Esophagus muscularis mucosa (tissue), 4 donors: ENCODE measurements around the gene BLOC1S3. TPM values are rescaled to one million over a fixed set of nuclear protein-coding genes. Genes with fewer than 3 reads are reported as not detected.

Source experiments
- DNase-seq: peaks from one replicate; pipeline ENCODE4 v3.0.0-alpha.2; 2017; ENCODE audit errors: extremely low spot score
- H3K27ac ChIP-seq, 4 donors: fragments of 200-600 bp; sonication (generic); replicated peaks in 1 of 4; 1 replicate in 3 of 4; 2 replicates in 1 of 4; pipeline ENCODE4 v1.5.1; 2016 to 2019; ENCODE audit warnings: mild to moderate bottlenecking in 1 of 4
- H3K27me3 ChIP-seq, 4 donors: fragments of 200-600 bp; sonication (generic); one replicate each; pipeline versions ENCODE4 v1.5.1 to v1.6.0; 2016 to 2019
- H3K36me3 ChIP-seq, 4 donors: fragments of 200-600 bp; sonication (generic); one replicate each; pipeline ENCODE4 v1.5.1; 2016 to 2019
- H3K4me1 ChIP-seq, 4 donors: fragments of 200-600 bp; sonication (generic); one replicate each; pipeline ENCODE4 v1.5.1; 2016 to 2019
- H3K4me3 ChIP-seq, 4 donors: fragments of 200-600 bp; sonication (generic); 1 replicate in 2 of 4; 2 replicates in 2 of 4; pipeline ENCODE4 v1.5.1; 2016 to 2019; ENCODE audit warnings: mild to moderate bottlenecking in 4 of 4, moderate library complexity in 1 of 4
- H3K9me3 ChIP-seq, 4 donors: fragments of 200-600 bp; sonication (generic); 1 replicate in 3 of 4; 2 replicates in 1 of 4; pipeline ENCODE4 v1.5.1; 2016 to 2019
- EP300 ChIP-seq: sonication (generic); formaldehyde crosslinking; IDR thresholded peaks from one replicate; pipeline ENCODE4 v1.6.1; 2017; ENCODE audit warnings: antibody characterized with exemption
- POLR2A ChIP-seq: fragments of 450-650 bp; IDR thresholded peaks from one replicate; pipeline ENCODE4 v1.6.1; 2017; ENCODE audit warnings: antibody characterized with exemption, moderate library complexity, mild to moderate bottlenecking, low read depth
- POLR2AphosphoS5 ChIP-seq, 2 donors: sonication (generic); formaldehyde crosslinking; IDR thresholded peaks; one replicate each; pipeline ENCODE4 v1.6.1; 2017; ENCODE audit warnings: antibody characterized with exemption in 2 of 2
- WGBS: methylation state at CpG from one replicate; pipeline ENCODE4 v1.1.5; 2018; 5-methylcytosine and 5-hydroxymethylcytosine counted together
- intact Hi-C: fragments of 100-400 bp; cut with DNase I; formaldehyde crosslinking; loops from one replicate; pipeline ENCODE4 v1.15.1; 2023
- total RNA-seq, 4 donors: library from RNA; depleted of rRNA; stranded (reverse); fragments of >200 nt; gene quantifications; one replicate each; pipeline versions ENCODE4 v1.1.0 to v1.2.1, GENCODE V29; 2016
- TF ChIP-seq, protein P1 (sequence below), 3 experiments: fragments of 200-600 bp in 2 of 3; fragments of 450-650 bp in 1 of 3; sonication (generic) in 2 of 3; IDR thresholded peaks; one replicate each; pipeline ENCODE4 v1.5.1; 2017 to 2019; ENCODE audit warnings: antibody characterized with exemption in 3 of 3, mild to moderate bottlenecking in 2 of 3, moderate library complexity in 1 of 3

The BLOC1S3 gene
- total RNA-seq, 4 donors from 2014 or later = 5.4 to 21.9 (median 16.1) TPM

DNA sequence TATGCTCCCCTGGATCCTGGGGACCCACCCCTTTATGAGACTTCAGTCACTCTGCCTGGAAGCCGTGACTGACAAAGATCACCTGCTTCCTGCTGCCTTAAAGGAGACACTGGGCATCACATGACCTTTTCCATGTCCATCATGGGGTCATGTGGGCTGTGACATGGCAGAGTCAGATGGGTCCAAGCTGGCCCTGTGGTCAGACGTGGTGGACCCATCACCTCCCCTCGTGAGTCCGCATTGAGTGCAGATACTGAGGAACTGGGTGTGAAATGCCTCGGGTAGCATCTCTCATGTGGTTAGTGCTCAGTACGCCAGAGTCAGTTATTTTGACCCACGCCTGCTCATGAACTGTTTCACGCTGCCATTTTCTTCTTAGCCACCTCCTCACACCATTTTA, 44.9 kb upstream of the BLOC1S3 start:
- intact Hi-C loops = no loop called here
- Histone ChIP-seq H3K27ac (no peak overlapping the region), H3K9me3 (no peaks in the 10 kb centered on the region), H3K4me1 (peaks cover 12 to 23% (median 21%) of the 10 kb centered on the region in 4 donors), H3K36me3 (peaks cover 0 to 4% (median 0%) of the 10 kb centered on the region in 4 donors), H3K27me3 (no peaks in the 10 kb centered on the region), H3K4me3 (no peak overlapping the region)
- TF ChIP-seq EP300 = no peak
- TF ChIP-seq POLR2AphosphoS5 (IDR thresholded peaks at IDR 0.05) = no peak
- DNase-seq = no peak
- WGBS = 94% methylated on average over 8 of the region's 8 CpGs

DNA sequence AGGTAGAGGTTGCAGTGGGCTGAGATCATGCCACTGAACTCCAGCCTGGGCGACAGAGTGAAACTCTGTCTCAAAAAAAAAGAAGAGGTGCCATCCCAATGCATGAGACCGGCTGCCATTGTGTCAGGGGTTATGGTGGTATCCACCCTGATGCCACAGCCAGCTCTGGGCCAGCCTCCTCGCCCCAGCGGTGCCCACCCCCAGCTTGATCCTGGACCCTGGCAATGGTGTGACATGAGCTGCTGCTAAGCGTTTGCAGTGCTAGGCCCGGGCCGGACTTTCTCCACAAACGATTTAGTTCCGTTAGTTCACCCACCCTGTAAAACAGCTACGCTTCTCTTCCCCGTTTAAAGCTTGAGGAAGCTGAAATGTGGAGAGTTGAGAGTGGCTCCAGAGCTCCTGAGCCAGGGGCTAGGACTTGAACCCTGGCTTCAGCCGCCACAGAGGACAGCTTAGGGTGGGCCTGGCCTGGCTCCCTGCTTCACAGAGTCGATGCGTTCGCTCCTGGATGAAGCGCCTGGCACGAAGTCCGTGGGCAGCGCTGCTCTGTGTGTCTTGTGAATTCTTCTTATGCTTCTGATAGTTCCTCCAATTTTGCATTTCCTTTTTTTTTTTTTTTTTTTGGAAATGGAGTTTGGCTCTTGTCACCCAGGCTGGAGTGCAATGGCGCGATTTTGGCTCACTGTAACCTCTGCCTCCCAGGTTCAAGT, 43.3 kb upstream of the BLOC1S3 start:
- Histone ChIP-seq H3K4me3 (no peak overlapping the region), H3K36me3 (peaks cover 0 to 7% (median 2%) of the 10 kb centered on the region in 4 donors), H3K9me3 (no peaks in the 10 kb centered on the region), H3K27ac (no peak overlapping the region), H3K4me1 (peaks cover 12 to 23% (median 19%) of the 10 kb centered on the region in 4 donors), H3K27me3 (no peaks in the 10 kb centered on the region)
- 92% methylated on average over 20 of the region's 21 CpGs for WGBS
- TF ChIP-seq POLR2AphosphoS5 (IDR thresholded peaks at IDR 0.05) = no peak
- TF ChIP-seq, protein P1, sequence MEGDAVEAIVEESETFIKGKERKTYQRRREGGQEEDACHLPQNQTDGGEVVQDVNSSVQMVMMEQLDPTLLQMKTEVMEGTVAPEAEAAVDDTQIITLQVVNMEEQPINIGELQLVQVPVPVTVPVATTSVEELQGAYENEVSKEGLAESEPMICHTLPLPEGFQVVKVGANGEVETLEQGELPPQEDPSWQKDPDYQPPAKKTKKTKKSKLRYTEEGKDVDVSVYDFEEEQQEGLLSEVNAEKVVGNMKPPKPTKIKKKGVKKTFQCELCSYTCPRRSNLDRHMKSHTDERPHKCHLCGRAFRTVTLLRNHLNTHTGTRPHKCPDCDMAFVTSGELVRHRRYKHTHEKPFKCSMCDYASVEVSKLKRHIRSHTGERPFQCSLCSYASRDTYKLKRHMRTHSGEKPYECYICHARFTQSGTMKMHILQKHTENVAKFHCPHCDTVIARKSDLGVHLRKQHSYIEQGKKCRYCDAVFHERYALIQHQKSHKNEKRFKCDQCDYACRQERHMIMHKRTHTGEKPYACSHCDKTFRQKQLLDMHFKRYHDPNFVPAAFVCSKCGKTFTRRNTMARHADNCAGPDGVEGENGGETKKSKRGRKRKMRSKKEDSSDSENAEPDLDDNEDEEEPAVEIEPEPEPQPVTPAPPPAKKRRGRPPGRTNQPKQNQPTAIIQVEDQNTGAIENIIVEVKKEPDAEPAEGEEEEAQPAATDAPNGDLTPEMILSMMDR (IDR thresholded peaks at IDR 0.05) = no peak
- no peak for DNase-seq
- intact Hi-C loops = no loop called here

DNA sequence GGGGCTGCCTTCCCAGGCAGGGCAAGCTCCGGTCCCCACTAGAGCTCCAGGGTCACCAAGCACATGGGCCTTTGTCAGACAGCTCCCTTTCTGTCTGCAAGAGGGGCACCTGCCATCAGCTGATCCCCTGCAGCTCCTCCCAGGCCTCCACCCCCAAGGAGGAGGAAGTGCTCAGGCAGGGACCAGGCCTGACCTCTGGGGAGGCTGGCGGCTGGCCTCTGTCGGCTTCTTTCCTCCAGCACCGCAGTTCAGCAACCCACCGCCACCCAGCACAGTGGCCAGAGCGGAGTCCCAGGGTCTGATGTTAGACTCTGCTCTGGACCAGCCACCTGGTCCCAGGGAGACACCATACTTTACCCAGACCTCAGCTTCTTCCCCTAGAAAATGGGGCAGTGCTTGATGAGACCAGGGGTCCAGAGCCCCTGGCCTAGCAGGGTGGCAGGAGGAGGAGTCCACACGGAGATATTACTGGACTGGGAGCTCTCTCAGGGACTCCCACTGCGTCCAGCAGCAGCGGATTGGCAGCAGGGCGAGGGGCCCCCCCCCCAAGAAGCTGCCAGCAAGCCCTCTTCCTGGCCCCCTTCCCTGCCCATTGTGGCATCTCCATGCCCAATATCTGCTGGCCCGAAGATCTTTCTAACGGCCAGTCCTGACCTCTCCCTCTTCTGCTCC, 41.9 kb upstream of the BLOC1S3 start:
- Histone ChIP-seq H3K27ac (peak overlapping the region in 3 of 4 donors; percentile 7 to 66 (median 40)), H3K4me3 (no peak overlapping the region), H3K36me3 (peaks cover 1 to 21% (median 15%) of the 10 kb centered on the region in 4 donors), H3K27me3 (no peaks in the 10 kb centered on the region), H3K4me1 (peaks cover 12 to 23% (median 18%) of the 10 kb centered on the region in 4 donors), H3K9me3 (no peaks in the 10 kb centered on the region)
- intact Hi-C loops = no loop called here
- TF ChIP-seq POLR2A (no peak), EP300 (no peak), POLR2AphosphoS5 (IDR thresholded peaks at IDR 0.05) (no peak)
- TF ChIP-seq, protein P1 (IDR thresholded peaks at IDR 0.05) = no peak
- no peak for DNase-seq
- 47% methylated on average over 7 of the region's 12 CpGs for WGBS

DNA sequence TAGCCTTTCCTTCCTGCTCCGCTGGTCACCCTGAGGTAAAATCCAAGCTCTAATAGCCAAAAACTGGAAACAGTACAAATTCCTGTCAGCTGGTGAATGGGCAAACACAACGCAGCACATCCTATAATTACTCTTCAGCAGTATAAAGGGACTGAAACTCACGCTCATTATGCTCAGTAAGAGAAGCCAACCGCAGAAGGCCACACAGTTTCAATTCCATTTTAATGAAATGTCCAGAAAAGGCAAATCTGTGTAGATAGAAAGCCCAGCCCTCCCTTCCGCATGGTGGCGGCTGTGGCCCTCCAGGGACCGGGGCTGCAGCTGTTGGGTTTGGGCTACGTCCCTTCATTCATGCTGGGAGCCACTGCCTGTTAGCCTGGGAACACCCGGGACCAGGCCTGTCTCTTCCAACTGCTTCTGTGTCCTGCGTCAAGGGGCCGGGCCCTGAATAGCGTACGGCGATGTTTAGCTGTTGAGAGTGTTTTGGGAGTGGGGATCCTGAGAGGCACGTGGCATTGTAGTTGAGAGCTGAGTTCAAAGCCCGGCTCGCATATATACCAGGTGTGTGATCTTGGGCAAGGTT, 41.3 kb upstream of the BLOC1S3 start:
- Histone ChIP-seq H3K4me1 (peaks cover 12 to 23% (median 18%) of the 10 kb centered on the region in 4 donors), H3K9me3 (no peaks in the 10 kb centered on the region), H3K27ac (peak overlapping the region in 3 of 4 donors; percentile 7 to 66 (median 40)), H3K4me3 (no peak overlapping the region), H3K27me3 (no peaks in the 10 kb centered on the region), H3K36me3 (peaks cover 7 to 27% (median 21%) of the 10 kb centered on the region in 4 donors)
- no peak for DNase-seq
- WGBS = 70% methylated on average over 16 of the region's 17 CpGs
- TF ChIP-seq POLR2AphosphoS5 (IDR thresholded peaks at IDR 0.05) = no peak
- TF ChIP-seq, protein P1 (IDR thresholded peaks at IDR 0.05) = no peak
- no peak for TF ChIP-seq EP300
- no peak for TF ChIP-seq POLR2A
- intact Hi-C loops = no loop called here

DNA sequence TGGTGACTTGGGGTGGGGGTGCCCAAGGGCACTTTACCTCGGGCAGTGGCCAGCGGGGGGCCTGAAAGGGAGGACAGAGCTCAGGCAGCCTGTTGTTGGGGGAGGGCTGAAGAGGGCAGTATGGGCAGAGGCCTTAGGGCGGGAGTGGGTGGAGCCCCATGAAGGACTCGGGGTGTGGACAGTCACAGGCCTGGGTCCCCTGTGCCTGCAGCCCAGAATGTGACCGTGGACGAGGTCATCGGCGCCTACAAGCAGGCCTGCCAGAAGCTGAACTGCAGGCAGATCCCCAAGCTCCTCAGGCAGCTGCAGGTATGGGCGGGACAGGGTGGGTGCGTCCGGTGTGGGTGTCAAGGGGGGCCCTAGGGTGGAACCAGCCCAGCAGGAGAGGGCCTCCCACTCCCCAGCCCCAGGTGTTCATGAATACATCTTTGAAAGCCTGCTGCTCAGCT, 40.3 kb upstream of the BLOC1S3 start:
- H3K9me3 ChIP-seq = no peaks in the 10 kb centered on the region
- H3K27me3 ChIP-seq = no peaks in the 10 kb centered on the region
- no peak for DNase-seq
- intact Hi-C loops = no loop called here
- peaks cover 14 to 37% (median 32%) of the 10 kb centered on the region in 4 donors for H3K36me3 ChIP-seq
- H3K4me1 ChIP-seq = peaks cover 12 to 23% (median 18%) of the 10 kb centered on the region in 4 donors
- no peak for TF ChIP-seq EP300
- TF ChIP-seq, protein P1 (IDR thresholded peaks at IDR 0.05) = no peak
- TF ChIP-seq POLR2A = no peak
- no peak for TF ChIP-seq POLR2AphosphoS5 (IDR thresholded peaks at IDR 0.05)
- no peak overlapping the region for H3K4me3 ChIP-seq
- 87% methylated on average over 11 of the region's 11 CpGs for WGBS
- no peak overlapping the region for H3K27ac ChIP-seq
